ENCODE measurements around the gene CDCP2.

CDCP2 gene

DNA sequence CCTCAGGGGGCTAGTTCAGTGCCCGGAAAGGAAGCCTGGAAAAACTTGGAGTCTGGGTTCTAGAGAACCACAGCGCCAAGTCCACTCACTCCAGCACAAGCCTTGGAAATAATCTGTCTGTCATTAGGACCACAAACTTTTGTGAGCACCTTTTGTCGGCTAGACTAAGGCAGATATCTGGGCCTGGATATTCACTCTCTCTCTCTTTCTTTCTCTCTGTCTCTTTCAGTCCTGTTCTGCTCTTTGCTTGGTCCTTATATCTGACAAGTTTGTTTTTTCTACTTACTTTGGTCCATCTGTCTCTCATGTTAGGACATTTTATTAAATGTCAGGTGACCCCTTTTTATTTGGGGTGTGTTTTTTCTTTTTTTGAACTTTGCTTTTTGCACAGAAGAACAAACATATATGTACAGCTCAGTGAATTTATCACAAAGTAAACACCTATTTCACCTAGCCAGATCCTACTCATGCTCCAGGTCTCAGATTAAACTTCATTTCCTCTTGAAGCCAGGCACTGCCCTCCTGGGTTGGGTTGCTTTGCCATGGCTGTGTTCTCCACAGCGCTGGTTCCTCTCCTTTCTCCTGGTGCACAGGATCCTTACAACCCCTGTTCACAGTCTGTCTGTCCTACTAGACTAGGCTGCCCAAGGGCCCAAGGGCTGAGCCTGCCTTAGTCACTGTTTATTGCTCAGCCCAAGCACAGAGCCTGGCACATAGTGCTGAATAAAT lies 58.6 kb downstream of the CDCP2 start:
- no peak for DNase-seq

DNA sequence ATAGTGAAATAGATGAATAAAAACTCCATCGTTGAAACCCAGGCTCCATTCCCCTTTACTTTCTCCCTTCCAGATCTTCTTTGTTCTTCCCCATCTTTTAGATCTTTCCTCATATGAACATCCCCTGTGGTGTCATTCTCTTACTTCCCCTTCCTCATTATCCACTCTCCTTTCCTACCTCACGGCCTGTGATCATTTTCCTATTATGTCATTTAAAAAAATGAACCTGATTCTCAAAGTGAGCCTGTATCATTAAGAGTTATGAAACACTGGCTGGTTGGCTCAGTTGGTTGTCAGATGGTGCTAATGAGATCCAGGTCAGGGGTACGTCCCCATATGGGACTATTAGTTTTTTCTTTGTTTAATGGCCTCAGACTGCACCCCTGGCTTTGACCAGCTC lies 61.1 kb downstream of the CDCP2 start:
- DNase-seq, result no peak

DNA sequence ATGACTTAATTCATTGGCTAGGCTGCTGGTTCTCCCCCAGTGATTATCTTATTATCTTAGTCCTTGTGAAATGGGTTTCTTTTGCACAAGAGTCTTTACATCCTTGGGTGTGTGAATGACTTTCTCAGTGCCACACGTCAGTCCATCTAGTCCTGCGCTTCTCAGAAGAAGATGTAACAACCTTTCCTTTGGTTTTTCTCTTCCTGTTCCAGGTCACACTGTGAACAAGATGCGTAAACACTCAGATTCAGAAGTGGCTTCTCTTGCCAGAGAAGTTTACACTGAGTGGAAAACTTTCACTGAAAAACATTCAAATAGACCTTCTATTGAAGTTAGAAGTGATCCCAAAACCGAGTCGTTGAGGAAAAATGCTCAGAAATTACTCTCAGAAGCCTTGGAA lies 64.4 kb downstream of the CDCP2 start:
- no peak for DNase-seq

GRCh38 chr1:54086754-54087153 lies 66.0 kb downstream of the CDCP2 start:
- DNase-seq, result no peak

DNA sequence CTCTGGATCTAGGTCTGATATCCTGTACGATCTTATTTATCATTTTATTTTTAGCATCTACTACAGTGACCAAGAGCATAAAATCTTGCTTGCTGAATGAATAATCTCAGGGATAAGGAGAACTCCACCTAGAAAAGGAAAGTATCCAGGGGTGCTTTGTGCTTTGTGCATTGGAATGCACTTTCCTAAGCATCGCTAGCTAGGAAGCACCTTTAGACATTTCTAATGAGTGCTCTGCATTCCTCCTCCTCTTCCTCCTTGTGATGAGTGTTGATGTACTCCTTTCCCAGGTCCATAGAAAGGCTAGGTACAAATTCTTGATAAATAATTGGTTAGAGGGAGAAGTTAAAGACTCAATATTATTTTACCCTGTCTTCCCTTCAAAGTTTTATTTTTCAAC lies 68.0 kb downstream of the CDCP2 start:
- no peak for DNase-seq

Data from hypothalamus (tissue), 51 donors.